ENCODE results near the gene CYP24A1. TPM values are rescaled to one million over a fixed set of nuclear protein-coding genes. Genes with fewer than 3 reads are reported as not detected.

CYP24A1 gene
- polyA plus RNA-seq, 1 donor from 2014 or later: 0.12 TPM

- no peaks in the 10 kb centered on the region for H3F3A ChIP-seq (ENCODE audit: insufficient read depth, low read length, poor library complexity, severe bottlenecking)
- no peaks in the 10 kb centered on the region for H3K27me3 ChIP-seq (ENCODE audit: insufficient read depth, low read depth, low read length)
- no peaks in the 10 kb centered on the region for H3K9me3 ChIP-seq (ENCODE audit: low read length)
- H3K4me3 ChIP-seq (ENCODE audit: low read length): no peak overlapping the region
- TF ChIP-seq EZH2 (IDR thresholded peaks at IDR 0.05; ENCODE audit: borderline replicate concordance, insufficient read depth, low read length, poor library complexity, severe bottlenecking) (no peak), POLR2AphosphoS5 (IDR thresholded peaks at IDR 0.05) (no peak), EP300 (conservative IDR thresholded peaks at IDR 0.05; ENCODE audit: poor library complexity, severe bottlenecking) (no peak), MXI1 (conservative IDR thresholded peaks at IDR 0.05; ENCODE audit: poor library complexity, severe bottlenecking) (no peak), SMC3 (conservative IDR thresholded peaks at IDR 0.05; ENCODE audit: poor library complexity) (no peak), CTCF (IDR thresholded peaks at IDR 0.05; ENCODE audit: poor library complexity, severe bottlenecking) (no peak), RAD21 (conservative IDR thresholded peaks at IDR 0.05) (no peak), TAF1 (IDR thresholded peaks at IDR 0.05; ENCODE audit: low read depth) (no peak), REST (IDR thresholded peaks at IDR 0.05; ENCODE audit: borderline replicate concordance) (no peak)
- H3K79me2 ChIP-seq (replicated peaks; ENCODE audit: insufficient read depth, low read length): peaks cover 5% of the 10 kb centered on the region
- no peak overlapping the region for H3K4me2 ChIP-seq (ENCODE audit: low read length)
- no peak overlapping the region for H2AFZ ChIP-seq (ENCODE audit: low read depth, low read length)
- H3K9ac ChIP-seq (ENCODE audit: low read length): no peak overlapping the region
- H4K20me1 ChIP-seq (ENCODE audit: insufficient read depth): no peaks in the 10 kb centered on the region
- H3K9me2 ChIP-seq (ENCODE audit: insufficient read depth, low read length): no peaks in the 10 kb centered on the region
- no peaks in the 10 kb centered on the region for H3K36me3 ChIP-seq (ENCODE audit: insufficient read depth, low read length)
- H3K27ac ChIP-seq (ENCODE audit: low read length): no peak overlapping the region
Observed at GRCh38 chr20:54220722-54221121, 46.9 kb upstream of the CYP24A1 start.

- no peak overlapping the region for H3K4me2 ChIP-seq (ENCODE audit: low read length)
- no peak for TF ChIP-seq EZH2 (IDR thresholded peaks at IDR 0.05; ENCODE audit: borderline replicate concordance, insufficient read depth, low read length, poor library complexity, severe bottlenecking)
- TF ChIP-seq TAF1 (IDR thresholded peaks at IDR 0.05; ENCODE audit: low read depth): no peak
- no peak for TF ChIP-seq REST (IDR thresholded peaks at IDR 0.05; ENCODE audit: borderline replicate concordance)
- no peak for TF ChIP-seq MXI1 (conservative IDR thresholded peaks at IDR 0.05; ENCODE audit: poor library complexity, severe bottlenecking)
- no peak for TF ChIP-seq POLR2AphosphoS5 (IDR thresholded peaks at IDR 0.05)
- TF ChIP-seq SMC3 (conservative IDR thresholded peaks at IDR 0.05; ENCODE audit: poor library complexity): peak; percentile 93
- TF ChIP-seq CTCF (IDR thresholded peaks at IDR 0.05; ENCODE audit: poor library complexity, severe bottlenecking): peak; percentile 84
- no peak for TF ChIP-seq EP300 (conservative IDR thresholded peaks at IDR 0.05; ENCODE audit: poor library complexity, severe bottlenecking)
- TF ChIP-seq RAD21 (conservative IDR thresholded peaks at IDR 0.05): peak; percentile 88
- H3K27ac ChIP-seq (ENCODE audit: low read length): no peak overlapping the region
- no peaks in the 10 kb centered on the region for H3K9me3 ChIP-seq (ENCODE audit: low read length)
- no peak overlapping the region for H2AFZ ChIP-seq (ENCODE audit: low read depth, low read length)
- no peak overlapping the region for H3K9ac ChIP-seq (ENCODE audit: low read length)
- no peaks in the 10 kb centered on the region for H4K20me1 ChIP-seq (ENCODE audit: insufficient read depth)
- H3K79me2 ChIP-seq (replicated peaks; ENCODE audit: insufficient read depth, low read length): peaks cover 5% of the 10 kb centered on the region
- H3K4me3 ChIP-seq (ENCODE audit: low read length): no peak overlapping the region
- no peaks in the 10 kb centered on the region for H3F3A ChIP-seq (ENCODE audit: insufficient read depth, low read length, poor library complexity, severe bottlenecking)
- no peaks in the 10 kb centered on the region for H3K9me2 ChIP-seq (ENCODE audit: insufficient read depth, low read length)
- no peaks in the 10 kb centered on the region for H3K36me3 ChIP-seq (ENCODE audit: insufficient read depth, low read length)
- H3K27me3 ChIP-seq (ENCODE audit: insufficient read depth, low read depth, low read length): no peaks in the 10 kb centered on the region
Observed at GRCh38 chr20:54219751-54220426, 46.1 kb upstream of the CYP24A1 start.
